Esophagus muscularis mucosa (tissue), 4 donors: ENCODE measurements around the gene KLHL21. TPM values are rescaled to one million over a fixed set of nuclear protein-coding genes. Genes with fewer than 3 reads are reported as not detected.

Source experiments
- DNase-seq: peaks from one replicate; pipeline ENCODE4 v3.0.0-alpha.2; 2017; ENCODE audit errors: extremely low spot score
- H3K27ac ChIP-seq, 4 donors: fragments of 200-600 bp; sonication (generic); replicated peaks in 1 of 4; 1 replicate in 3 of 4; 2 replicates in 1 of 4; pipeline ENCODE4 v1.5.1; 2016 to 2019; ENCODE audit warnings: mild to moderate bottlenecking in 1 of 4
- H3K27me3 ChIP-seq, 4 donors: fragments of 200-600 bp; sonication (generic); one replicate each; pipeline versions ENCODE4 v1.5.1 to v1.6.0; 2016 to 2019
- H3K36me3 ChIP-seq, 4 donors: fragments of 200-600 bp; sonication (generic); one replicate each; pipeline ENCODE4 v1.5.1; 2016 to 2019
- H3K4me1 ChIP-seq, 4 donors: fragments of 200-600 bp; sonication (generic); one replicate each; pipeline ENCODE4 v1.5.1; 2016 to 2019
- H3K4me3 ChIP-seq, 4 donors: fragments of 200-600 bp; sonication (generic); 1 replicate in 2 of 4; 2 replicates in 2 of 4; pipeline ENCODE4 v1.5.1; 2016 to 2019; ENCODE audit warnings: mild to moderate bottlenecking in 4 of 4, moderate library complexity in 1 of 4
- H3K9me3 ChIP-seq, 4 donors: fragments of 200-600 bp; sonication (generic); 1 replicate in 3 of 4; 2 replicates in 1 of 4; pipeline ENCODE4 v1.5.1; 2016 to 2019
- EP300 ChIP-seq: sonication (generic); formaldehyde crosslinking; IDR thresholded peaks from one replicate; pipeline ENCODE4 v1.6.1; 2017; ENCODE audit warnings: antibody characterized with exemption
- POLR2A ChIP-seq: fragments of 450-650 bp; IDR thresholded peaks from one replicate; pipeline ENCODE4 v1.6.1; 2017; ENCODE audit warnings: antibody characterized with exemption, moderate library complexity, mild to moderate bottlenecking, low read depth
- POLR2AphosphoS5 ChIP-seq, 2 donors: sonication (generic); formaldehyde crosslinking; IDR thresholded peaks; one replicate each; pipeline ENCODE4 v1.6.1; 2017; ENCODE audit warnings: antibody characterized with exemption in 2 of 2
- WGBS: methylation state at CpG from one replicate; pipeline ENCODE4 v1.1.5; 2018; 5-methylcytosine and 5-hydroxymethylcytosine counted together
- intact Hi-C: fragments of 100-400 bp; cut with DNase I; formaldehyde crosslinking; loops from one replicate; pipeline ENCODE4 v1.15.1; 2023
- total RNA-seq, 4 donors: library from RNA; depleted of rRNA; stranded (reverse); fragments of >200 nt; gene quantifications; one replicate each; pipeline versions ENCODE4 v1.1.0 to v1.2.1, GENCODE V29; 2016
- TF ChIP-seq, protein P1 (sequence below), 3 experiments: fragments of 200-600 bp in 2 of 3; fragments of 450-650 bp in 1 of 3; sonication (generic) in 2 of 3; IDR thresholded peaks; one replicate each; pipeline ENCODE4 v1.5.1; 2017 to 2019; ENCODE audit warnings: antibody characterized with exemption in 3 of 3, mild to moderate bottlenecking in 2 of 3, moderate library complexity in 1 of 3

KLHL21 gene
- total RNA-seq, 4 donors from 2014 or later = 98.4 to 184 (median 130) TPM

GRCh38 chr1:6591222-6591621 is 11.4 kb downstream of the KLHL21 start:
- Histone ChIP-seq H3K27me3 (no peaks in the 10 kb centered on the region), H3K9me3 (no peaks in the 10 kb centered on the region), H3K4me1 (peaks cover 69 to 84% (median 77%) of the 10 kb centered on the region in 4 donors), H3K4me3 (no peak overlapping the region), H3K36me3 (peaks cover 64 to 91% (median 90%) of the 10 kb centered on the region in 4 donors), H3K27ac (peak overlapping the region in 2 of 4 donors; percentile 16 to 39)
- no peak for DNase-seq
- TF ChIP-seq POLR2A = no peak
- no peak for TF ChIP-seq POLR2AphosphoS5 (IDR thresholded peaks at IDR 0.05)
- TF ChIP-seq, protein P1, sequence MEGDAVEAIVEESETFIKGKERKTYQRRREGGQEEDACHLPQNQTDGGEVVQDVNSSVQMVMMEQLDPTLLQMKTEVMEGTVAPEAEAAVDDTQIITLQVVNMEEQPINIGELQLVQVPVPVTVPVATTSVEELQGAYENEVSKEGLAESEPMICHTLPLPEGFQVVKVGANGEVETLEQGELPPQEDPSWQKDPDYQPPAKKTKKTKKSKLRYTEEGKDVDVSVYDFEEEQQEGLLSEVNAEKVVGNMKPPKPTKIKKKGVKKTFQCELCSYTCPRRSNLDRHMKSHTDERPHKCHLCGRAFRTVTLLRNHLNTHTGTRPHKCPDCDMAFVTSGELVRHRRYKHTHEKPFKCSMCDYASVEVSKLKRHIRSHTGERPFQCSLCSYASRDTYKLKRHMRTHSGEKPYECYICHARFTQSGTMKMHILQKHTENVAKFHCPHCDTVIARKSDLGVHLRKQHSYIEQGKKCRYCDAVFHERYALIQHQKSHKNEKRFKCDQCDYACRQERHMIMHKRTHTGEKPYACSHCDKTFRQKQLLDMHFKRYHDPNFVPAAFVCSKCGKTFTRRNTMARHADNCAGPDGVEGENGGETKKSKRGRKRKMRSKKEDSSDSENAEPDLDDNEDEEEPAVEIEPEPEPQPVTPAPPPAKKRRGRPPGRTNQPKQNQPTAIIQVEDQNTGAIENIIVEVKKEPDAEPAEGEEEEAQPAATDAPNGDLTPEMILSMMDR (IDR thresholded peaks at IDR 0.05) = no peak
- TF ChIP-seq EP300 = no peak
- intact Hi-C loops = no loop called here
- WGBS = 75% methylated on average over 12 of the region's 13 CpGs

GRCh38 chr1:6590046-6590445 is 12.6 kb downstream of the KLHL21 start:
- Histone ChIP-seq H3K9me3 (no peaks in the 10 kb centered on the region), H3K27me3 (no peaks in the 10 kb centered on the region), H3K4me1 (peaks cover 62 to 83% (median 69%) of the 10 kb centered on the region in 4 donors), H3K4me3 (no peak overlapping the region), H3K27ac (peak overlapping the region in 2 of 4 donors; percentile 29 to 65), H3K36me3 (peaks cover 53 to 80% (median 78%) of the 10 kb centered on the region in 4 donors)
- DNase-seq = no peak
- TF ChIP-seq POLR2AphosphoS5 (IDR thresholded peaks at IDR 0.05) (no peak), POLR2A (no peak)
- TF ChIP-seq, protein P1 (IDR thresholded peaks at IDR 0.05) = no peak
- intact Hi-C loops = no loop called here
- 83% methylated on average over 6 of the region's 7 CpGs for WGBS

GRCh38 chr1:6588893-6589520 is 13.7 kb downstream of the KLHL21 start:
- peak overlapping the region in 3 of 4 donors; percentile 10 to 65 (median 29) for H3K27ac ChIP-seq

GRCh38 chr1:6588128-6588892 is 14.4 kb downstream of the KLHL21 start:
- Histone ChIP-seq H3K4me3 (no peak overlapping the region), H3K27ac (peak overlapping the region in 3 of 4 donors; percentile 50 to 65 (median 57)), H3K36me3 (peaks cover 35 to 68% (median 61%) of the 10 kb centered on the region in 4 donors), H3K27me3 (no peaks in the 10 kb centered on the region), H3K4me1 (peaks cover 56 to 81% (median 65%) of the 10 kb centered on the region in 4 donors), H3K9me3 (no peaks in the 10 kb centered on the region)
- no peak for DNase-seq
- WGBS = 80% methylated on average over 18 of the region's 25 CpGs
- TF ChIP-seq POLR2AphosphoS5 (IDR thresholded peaks at IDR 0.05) (no peak), EP300 (no peak), POLR2A (no peak)
- TF ChIP-seq, protein P1 (IDR thresholded peaks at IDR 0.05) = no peak
- intact Hi-C loops = no loop called here

More at GRCh38 chr1:6588893-6589520, 13.7 kb downstream of the KLHL21 start:
- 77% methylated on average over 21 of the region's 24 CpGs for WGBS
- Histone ChIP-seq H3K4me3 (no peak overlapping the region), H3K36me3 (peaks cover 42 to 75% (median 68%) of the 10 kb centered on the region in 4 donors), H3K27me3 (no peaks in the 10 kb centered on the region), H3K4me1 (peaks cover 56 to 88% (median 67%) of the 10 kb centered on the region in 4 donors), H3K9me3 (no peaks in the 10 kb centered on the region)
- intact Hi-C loops = no loop called here
- DNase-seq = no peak
- TF ChIP-seq EP300 (no peak), POLR2AphosphoS5 (IDR thresholded peaks at IDR 0.05) (no peak)
